Suprapubic skin (tissue), 4 donors: ENCODE data around the gene ZCCHC24. TPM values are rescaled to one million over a fixed set of nuclear protein-coding genes. Genes with fewer than 3 reads are reported as not detected.

Experiments
- DNase-seq, 2 donors: peaks; one replicate each; pipeline ENCODE4 v3.0.0-alpha.2; 2019; ENCODE audit warnings: low spot score in 2 of 2
- H3K27ac ChIP-seq: fragments of 200-600 bp; sonication (generic); one replicate; pipeline ENCODE4 v1.5.1; 2019
- H3K27me3 ChIP-seq: fragments of 200-600 bp; sonication (generic); one replicate; pipeline ENCODE4 v1.5.1; 2019
- H3K36me3 ChIP-seq: fragments of 200-600 bp; sonication (generic); one replicate; pipeline ENCODE4 v1.5.1; 2019
- H3K4me1 ChIP-seq: fragments of 200-600 bp; sonication (generic); one replicate; pipeline ENCODE4 v1.5.1; 2019
- H3K4me3 ChIP-seq: fragments of 200-600 bp; sonication (generic); one replicate; pipeline ENCODE4 v1.5.1; 2019; ENCODE audit warnings: mild to moderate bottlenecking
- H3K9me3 ChIP-seq: fragments of 200-600 bp; sonication (generic); one replicate; pipeline ENCODE4 v1.5.1; 2019
- CTCF ChIP-seq, 2 donors: fragments of 200-600 bp in 1 of 2; fragments of 450-650 bp in 1 of 2; sonication (generic) in 1 of 2; IDR thresholded peaks; one replicate each; pipeline ENCODE4 v1.5.1; 2016 to 2019; ENCODE audit warnings: antibody characterized with exemption in 2 of 2, mild to moderate bottlenecking in 1 of 2, moderate library complexity in 1 of 2
- EP300 ChIP-seq: sonication (generic); formaldehyde crosslinking; IDR thresholded peaks from one replicate; pipeline ENCODE4 v1.6.1; 2017; ENCODE audit warnings: antibody characterized with exemption
- POLR2A ChIP-seq, 2 donors: fragments of 450-650 bp; IDR thresholded peaks; one replicate each; pipeline ENCODE4 v1.6.1; 2017; ENCODE audit warnings: antibody characterized with exemption in 2 of 2, mild to moderate bottlenecking in 2 of 2, moderate library complexity in 2 of 2
- POLR2AphosphoS5 ChIP-seq, 3 donors: sonication (generic); formaldehyde crosslinking; IDR thresholded peaks; one replicate each; pipeline ENCODE4 v1.6.1; 2017; ENCODE audit warnings: antibody characterized with exemption in 3 of 3
- WGBS: methylation state at CpG from one replicate; pipeline ENCODE4 v1.1.5; 2018; 5-methylcytosine and 5-hydroxymethylcytosine counted together
- total RNA-seq, 4 donors: library from RNA; depleted of rRNA; stranded (reverse); fragments of >200 nt; gene quantifications; one replicate each; pipeline ENCODE4 v1.1.0, GENCODE V29; 2016

Gene ZCCHC24
- total RNA-seq, 4 donors from 2014 or later = 8.9 to 17.3 (median 12.8) TPM

- H3K4me3 ChIP-seq = no peak overlapping the region
- 58% methylated on average over 9 of the region's 22 CpGs for WGBS
- H3K27ac ChIP-seq = no peak overlapping the region
- TF ChIP-seq CTCF (IDR thresholded peaks at IDR 0.05) (no peak), POLR2AphosphoS5 (IDR thresholded peaks at IDR 0.05) (no peak), POLR2A (IDR thresholded peaks at IDR 0.05) (no peak), EP300 (no peak)
- H3K27me3 ChIP-seq = no peaks in the 10 kb centered on the region
- no peaks in the 10 kb centered on the region for H3K9me3 ChIP-seq
- no peak for DNase-seq
- H3K36me3 ChIP-seq = no peaks in the 10 kb centered on the region
- H3K4me1 ChIP-seq = peaks cover 17% of the 10 kb centered on the region
Measured at GRCh38 chr10:79411546-79412495, 33.6 kb downstream of the ZCCHC24 start.

- Histone ChIP-seq H3K4me1 (peaks cover 21% of the 10 kb centered on the region), H3K36me3 (no peaks in the 10 kb centered on the region), H3K9me3 (no peaks in the 10 kb centered on the region), H3K4me3 (no peak overlapping the region), H3K27ac (peak overlapping the region; percentile 5), H3K27me3 (no peaks in the 10 kb centered on the region)
- DNase-seq = no peak
- TF ChIP-seq EP300 (no peak), POLR2A (IDR thresholded peaks at IDR 0.05) (no peak), POLR2AphosphoS5 (IDR thresholded peaks at IDR 0.05) (no peak), CTCF (IDR thresholded peaks at IDR 0.05) (no peak)
- 80% methylated on average over 10 of the region's 10 CpGs for WGBS
Measured at GRCh38 chr10:79410315-79411094, 34.9 kb downstream of the ZCCHC24 start.

- Histone ChIP-seq H3K4me1 (peaks cover 29% of the 10 kb centered on the region), H3K36me3 (no peaks in the 10 kb centered on the region), H3K4me3 (no peak overlapping the region), H3K27ac (peak overlapping the region; percentile 43), H3K9me3 (no peaks in the 10 kb centered on the region), H3K27me3 (no peaks in the 10 kb centered on the region)
- TF ChIP-seq POLR2A (IDR thresholded peaks at IDR 0.05) = no peak
- no peak for TF ChIP-seq POLR2AphosphoS5 (IDR thresholded peaks at IDR 0.05)
- no peak for TF ChIP-seq CTCF (IDR thresholded peaks at IDR 0.05)
- TF ChIP-seq EP300 = no peak
- WGBS = 78% methylated on average over 3 of the region's 9 CpGs
- DNase-seq = no peak
Measured at GRCh38 chr10:79409726-79410085, 35.7 kb downstream of the ZCCHC24 start.

GRCh38 chr10:79409038-79409725 lies 36.2 kb downstream of the ZCCHC24 start:
- peak overlapping the region; percentile 43 for H3K27ac ChIP-seq
- no peaks in the 10 kb centered on the region for H3K27me3 ChIP-seq
- no peaks in the 10 kb centered on the region for H3K36me3 ChIP-seq
- H3K4me1 ChIP-seq = peaks cover 34% of the 10 kb centered on the region
- no peak overlapping the region for H3K4me3 ChIP-seq
- TF ChIP-seq EP300 (no peak), POLR2A (IDR thresholded peaks at IDR 0.05) (no peak), CTCF (IDR thresholded peaks at IDR 0.05) (no peak), POLR2AphosphoS5 (IDR thresholded peaks at IDR 0.05) (no peak)
- 77% methylated on average over 6 of the region's 6 CpGs for WGBS
- H3K9me3 ChIP-seq = no peaks in the 10 kb centered on the region
- no peak for DNase-seq
